Endothelial cell of umbilical vein (primary cell): Measurements from ENCODE around the gene CEP44.

ENCODE experiments used
- CTCF ChIP-seq, 2 donors: IDR thresholded peaks; 1 replicate in 1 of 2; 2 replicates in 1 of 2; pipeline ENCODE4 v1.5.1; 2011; ENCODE audit warnings: low read length in 2 of 2, mild to moderate bottlenecking in 2 of 2, moderate library complexity in 2 of 2, control low read depth in 1 of 2, inconsistent platforms in 1 of 2, low read depth in 1 of 2; ENCODE audit not compliant: insufficient read depth in 1 of 2; ENCODE audit errors: extremely low read depth in 1 of 2
- EZH2 ChIP-seq: IDR thresholded peaks from 2 replicates; pipeline ENCODE4 v1.6.1; 2012; ENCODE audit warnings: borderline replicate concordance, low read depth, mild to moderate bottlenecking, moderate library complexity, low read length, inconsistent platforms; ENCODE audit not compliant: severe bottlenecking
- FOS ChIP-seq: IDR thresholded peaks from 2 replicates; pipeline ENCODE4 v1.6.1; 2011; ENCODE audit warnings: mild to moderate bottlenecking, low read length, moderate library complexity, borderline replicate concordance; ENCODE audit not compliant: insufficient read depth
- JUN ChIP-seq: IDR thresholded peaks from 2 replicates; pipeline ENCODE4 v1.6.1; 2011; ENCODE audit warnings: borderline replicate concordance, low read depth; ENCODE audit not compliant: insufficient read length, insufficient read depth
- MAX ChIP-seq: IDR thresholded peaks from 2 replicates; pipeline ENCODE4 v1.6.1; 2011; ENCODE audit not compliant: insufficient read depth, insufficient read length
- MYC ChIP-seq: IDR thresholded peaks from one replicate; pipeline ENCODE4 v1.6.1; 2011; ENCODE audit warnings: mild to moderate bottlenecking, low read depth, low read length
- POLR2A ChIP-seq: IDR thresholded peaks from 2 replicates; pipeline ENCODE4 v1.6.1; 2012; ENCODE audit warnings: low read depth, mild to moderate bottlenecking, control low read depth, low read length
- POLR2AphosphoS5 ChIP-seq: IDR thresholded peaks from 2 replicates; pipeline ENCODE4 v1.6.1; 2012; ENCODE audit warnings: low read depth, mild to moderate bottlenecking, control low read depth, low read length, moderate library complexity; ENCODE audit not compliant: insufficient read depth

- TF ChIP-seq CTCF (IDR thresholded peaks at IDR 0.05; ENCODE audit: extremely low read depth in 1 of 2, insufficient read depth in 1 of 2, low read depth in 1 of 2, low read length in 2 of 2) = no peak
- TF ChIP-seq EZH2 = no peak
- TF ChIP-seq POLR2A = no peak
- no peak for TF ChIP-seq MAX
- no peak for TF ChIP-seq POLR2AphosphoS5
- no peak for TF ChIP-seq FOS
- no peak for TF ChIP-seq MYC
- TF ChIP-seq JUN = no peak
These were observed 9.8 kb upstream of the CEP44 start for GRCh38 chr4:174273930-174274329.
